ENCODE measurements around the gene LRMDA. TPM values are rescaled to one million over a fixed set of nuclear protein-coding genes. Genes with fewer than 3 reads are reported as not detected.
"Not testable (repeated sequence)": the region's sequence is repeated elsewhere in the genome, so short reads cannot be mapped to it uniquely, and the experiment has no call there.

Gene LRMDA
- total RNA-seq, 1 donor from 2014 or later: 1.8 TPM

DNA sequence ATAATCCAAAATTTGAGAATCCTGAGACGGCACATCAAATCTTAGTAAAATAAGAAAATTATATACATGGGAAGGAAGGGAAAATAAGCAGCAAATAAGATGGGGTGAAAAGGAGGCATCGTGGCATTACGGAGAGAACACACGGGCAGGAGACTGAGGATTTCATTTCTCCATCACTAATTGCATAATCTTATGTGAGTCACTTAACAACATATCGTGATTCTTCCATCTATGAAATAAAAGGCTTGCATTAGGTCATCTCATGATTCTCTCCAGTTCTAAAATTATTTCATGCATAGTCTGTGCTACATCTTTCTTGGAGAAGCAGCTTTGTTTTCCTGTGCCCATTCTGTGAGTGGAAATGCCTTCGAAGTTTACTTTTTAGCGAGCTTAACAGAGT, 288.7 kb downstream of the LRMDA start:
- no peak for ATAC-seq

DNA sequence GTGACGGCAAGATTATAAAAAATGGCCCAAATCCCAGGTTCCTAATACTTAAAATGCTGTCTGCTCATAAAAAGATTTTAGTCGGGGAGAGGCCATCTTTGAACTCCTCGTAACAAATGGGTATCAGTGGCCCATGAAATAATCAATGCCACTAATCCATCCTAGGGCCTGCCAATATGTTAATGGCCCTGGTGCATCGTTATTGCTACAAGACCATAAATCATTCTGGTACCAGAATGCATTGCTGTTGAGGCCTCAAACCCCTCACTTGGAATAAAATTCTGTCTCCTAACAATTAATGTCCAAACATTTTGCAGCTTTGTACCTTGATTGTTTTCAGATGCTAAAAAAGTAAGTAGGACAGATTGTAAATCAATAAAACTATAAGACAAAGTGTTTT, 290.6 kb downstream of the LRMDA start:
- ATAC-seq: no peak

DNA sequence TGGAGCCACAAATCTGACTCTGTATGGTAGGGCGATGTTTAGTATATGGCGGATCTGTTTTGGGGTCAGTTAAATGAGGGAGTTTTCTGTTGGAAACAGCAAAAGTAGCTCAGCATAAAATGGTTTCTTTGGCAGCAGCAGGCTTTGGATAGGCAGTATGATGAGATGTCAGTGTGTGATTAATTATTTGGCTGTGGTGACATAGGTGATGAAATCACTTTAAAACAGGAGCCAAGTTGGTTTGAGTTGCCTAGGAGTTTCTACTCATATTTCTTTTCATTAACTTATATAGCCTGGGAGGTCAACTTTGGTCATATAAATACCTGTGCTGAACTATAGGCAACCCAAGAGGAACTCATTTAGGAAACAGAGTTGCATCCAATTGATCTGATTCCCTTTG, 291.2 kb downstream of the LRMDA start:
- ATAC-seq: no peak

DNA sequence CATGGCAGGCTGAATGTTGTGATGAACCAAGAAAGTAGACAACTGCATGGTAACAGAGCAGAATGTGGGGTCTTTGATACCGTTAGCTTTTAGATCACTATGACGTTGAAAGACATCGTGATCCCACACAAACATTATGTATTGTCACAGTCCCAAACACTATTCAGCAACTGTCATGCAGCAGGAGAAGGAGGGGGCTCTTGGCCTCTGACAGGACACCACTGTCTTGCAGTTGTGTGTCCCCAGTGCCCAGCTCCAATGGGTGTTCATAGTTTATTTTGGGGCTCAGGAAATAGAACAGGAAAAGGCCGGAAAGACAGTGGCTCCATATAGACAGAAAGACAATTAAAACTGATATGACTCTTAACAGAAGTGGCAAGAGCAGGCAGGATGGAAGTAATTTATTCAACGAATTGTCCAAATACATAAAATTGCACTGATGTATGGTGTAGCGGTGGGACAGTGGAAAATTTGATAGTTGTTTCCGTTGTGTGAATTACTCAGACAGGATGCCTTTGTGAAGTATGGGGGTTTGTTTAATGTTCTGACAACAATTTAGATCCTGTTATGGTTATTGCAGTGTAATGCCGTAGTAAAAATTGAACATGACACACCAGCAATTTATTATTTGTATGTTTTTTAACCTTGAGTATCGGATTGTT, 292.0 kb downstream of the LRMDA start:
- peak; percentile 22 for ATAC-seq

DNA sequence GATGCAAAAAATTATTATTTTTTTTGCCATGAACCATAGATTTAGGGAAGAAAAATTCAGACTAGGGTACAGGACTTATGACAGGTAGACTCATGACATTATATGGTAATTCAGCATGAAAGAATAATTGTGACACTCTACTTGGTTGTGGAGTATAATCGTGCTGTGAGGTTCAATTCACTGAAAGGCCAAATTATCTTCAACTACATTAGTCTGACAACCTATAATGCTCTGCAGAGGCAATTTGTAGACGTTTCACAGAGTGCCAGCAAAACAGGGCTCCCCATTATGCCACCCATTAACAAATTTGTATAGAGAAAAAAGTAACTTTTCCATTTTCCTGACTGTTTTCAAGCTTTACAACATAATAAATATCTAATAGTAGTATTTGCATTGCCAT, 292.6 kb downstream of the LRMDA start:
- no peak for ATAC-seq

DNA sequence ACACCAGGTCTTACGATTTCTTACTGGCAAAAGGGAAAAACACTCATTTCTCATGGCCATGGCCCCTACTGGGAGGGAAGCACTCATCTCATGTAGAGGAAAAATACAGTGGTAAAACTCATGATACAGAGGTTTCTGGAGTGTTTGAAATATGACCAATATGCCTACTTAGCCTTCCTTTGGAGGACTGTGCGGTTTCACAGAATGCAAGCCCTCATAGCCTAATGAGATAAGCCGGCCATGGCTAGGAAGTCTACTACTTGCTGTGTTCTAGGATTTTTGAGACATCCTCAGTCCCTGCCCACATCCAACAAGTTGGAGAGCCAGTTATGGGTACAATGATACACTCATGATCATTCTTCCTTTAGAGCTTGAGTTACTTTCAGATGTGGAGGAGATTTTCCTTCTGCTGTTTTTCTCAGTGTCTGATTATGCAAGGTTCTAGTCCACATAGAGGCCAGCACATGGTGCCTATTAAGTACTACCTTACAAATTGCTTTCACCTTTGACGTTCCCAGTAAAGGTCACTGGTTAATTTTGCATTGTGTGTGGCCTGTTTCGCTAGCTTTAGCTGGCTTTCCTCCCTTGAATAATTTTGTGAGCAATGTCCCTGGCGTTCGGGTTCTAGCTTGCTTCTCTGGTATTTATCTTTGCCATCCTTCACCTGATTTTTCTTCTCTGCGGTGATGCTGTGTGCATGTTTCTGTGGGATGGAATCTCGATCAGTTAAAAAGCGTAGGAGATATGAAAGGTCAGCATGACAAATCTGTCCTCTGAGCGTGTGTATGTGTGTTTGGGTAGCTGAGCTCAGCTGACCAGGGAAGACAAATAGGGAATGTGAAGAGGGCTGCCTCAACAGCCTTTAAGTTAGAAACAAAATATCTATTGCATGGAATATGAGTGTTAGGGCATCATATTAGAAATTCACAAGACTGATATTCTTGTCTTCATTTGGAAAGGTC, 295.4 kb downstream of the LRMDA start:
- no peak for ATAC-seq

DNA sequence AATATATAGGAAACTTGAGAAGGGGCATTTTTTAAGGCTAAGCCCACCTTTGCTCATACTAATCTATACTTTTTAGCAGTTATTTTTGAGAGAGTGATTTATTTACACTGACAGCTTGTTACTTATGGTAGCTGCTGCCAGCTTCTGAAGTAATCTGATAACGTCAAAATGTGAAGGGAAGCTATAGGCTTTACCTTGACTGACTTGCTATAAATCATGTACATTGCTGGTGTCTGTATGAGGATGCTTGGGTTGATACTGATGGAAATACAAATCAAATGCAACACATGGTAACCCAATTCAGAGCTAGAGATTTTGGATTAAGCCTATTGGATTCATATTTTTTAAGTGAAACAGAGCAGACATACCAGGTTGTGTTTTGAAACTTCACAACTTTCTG, 299.4 kb downstream of the LRMDA start:
- ATAC-seq: no peak

DNA sequence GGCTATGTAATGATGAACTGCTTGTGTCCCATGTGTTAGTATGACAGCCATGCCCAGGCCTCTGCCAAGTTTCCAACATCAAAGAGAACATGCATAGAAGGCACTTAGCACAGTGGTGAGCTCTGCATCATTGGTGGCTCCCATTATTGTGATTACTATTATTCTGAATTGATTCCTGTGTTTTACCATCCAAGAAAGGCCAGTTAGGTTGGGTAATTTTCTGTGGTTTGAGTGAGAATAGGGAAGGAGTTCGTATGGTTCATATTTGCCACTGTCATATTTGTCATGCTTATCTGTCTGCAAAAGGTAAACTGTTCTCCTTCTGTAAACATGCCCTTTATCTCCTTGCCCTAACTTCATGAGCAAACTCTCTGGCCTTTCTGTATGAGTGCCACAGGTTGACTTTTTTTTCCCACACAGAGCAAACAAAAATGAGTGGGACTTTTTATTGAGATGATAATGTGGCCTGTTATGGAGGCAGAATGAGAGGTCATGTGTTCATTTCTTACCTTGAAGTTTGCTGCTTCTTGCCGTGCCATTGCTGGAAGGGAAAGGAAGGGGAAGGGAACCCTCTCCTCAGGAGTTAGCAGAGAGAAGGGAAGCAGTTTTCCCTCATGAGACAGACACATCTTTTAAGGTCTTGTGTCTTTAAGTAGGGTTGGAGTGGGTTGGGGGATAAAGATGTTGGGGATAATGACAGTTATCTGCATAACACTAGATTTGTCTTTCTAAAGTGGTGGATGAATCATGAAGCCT, 301.9 kb downstream of the LRMDA start:
- no peak for ATAC-seq

DNA sequence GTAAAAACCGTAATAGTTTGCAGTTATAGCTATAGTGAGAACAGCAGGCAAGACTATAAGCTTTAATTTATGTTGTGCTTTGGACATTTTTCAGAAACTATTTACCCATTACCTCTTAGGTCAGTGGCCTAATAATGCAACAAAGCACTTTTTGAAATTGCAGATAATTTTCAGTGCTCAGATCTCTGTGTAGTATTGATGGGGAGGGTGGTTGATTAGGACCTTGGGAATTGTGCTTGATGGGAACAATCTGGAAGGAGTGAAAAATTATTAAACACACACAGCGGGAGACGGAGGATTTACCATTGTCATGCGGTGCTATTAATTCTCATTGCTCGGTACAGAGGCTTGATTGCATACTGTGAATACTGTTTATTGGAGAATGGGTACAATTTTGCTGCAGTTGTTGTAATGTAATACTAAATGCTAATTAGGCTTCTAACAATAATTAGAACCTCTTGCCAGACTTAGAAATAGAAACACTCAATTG, 304.8 kb downstream of the LRMDA start:
- ATAC-seq: no peak

DNA sequence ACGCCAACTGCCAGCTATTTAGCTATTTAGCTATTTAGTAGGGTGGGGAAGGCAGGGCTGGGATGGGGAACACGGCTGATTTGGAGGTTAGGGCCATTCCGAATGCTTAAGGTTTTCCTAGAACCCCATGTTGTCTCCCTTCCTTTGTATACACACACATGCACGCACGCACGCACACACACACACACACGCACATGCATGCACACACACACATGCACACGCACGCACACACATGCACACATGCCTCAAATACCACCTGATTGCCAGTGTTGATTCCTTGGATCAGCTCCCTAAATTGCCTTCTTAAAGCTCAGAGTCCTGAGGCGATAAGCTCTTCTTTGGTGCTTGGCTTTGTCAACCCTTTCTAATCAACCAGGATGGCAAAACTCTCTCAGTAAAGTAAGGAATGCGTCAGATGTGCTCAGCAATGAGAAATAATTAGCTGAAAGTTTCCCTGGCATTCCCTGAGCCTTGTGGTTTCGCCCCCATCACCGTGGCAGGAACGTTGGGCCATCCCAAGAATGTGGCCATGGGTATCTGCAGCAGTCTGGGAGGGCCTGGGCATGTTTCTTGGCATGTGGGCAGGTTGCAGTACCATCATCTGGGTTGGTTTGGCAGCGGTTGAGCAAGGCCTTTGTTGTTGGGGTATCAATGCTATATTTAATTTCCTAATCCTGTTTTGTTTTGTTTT, 305.6 kb downstream of the LRMDA start:
- peak; percentile 49 for ATAC-seq

DNA sequence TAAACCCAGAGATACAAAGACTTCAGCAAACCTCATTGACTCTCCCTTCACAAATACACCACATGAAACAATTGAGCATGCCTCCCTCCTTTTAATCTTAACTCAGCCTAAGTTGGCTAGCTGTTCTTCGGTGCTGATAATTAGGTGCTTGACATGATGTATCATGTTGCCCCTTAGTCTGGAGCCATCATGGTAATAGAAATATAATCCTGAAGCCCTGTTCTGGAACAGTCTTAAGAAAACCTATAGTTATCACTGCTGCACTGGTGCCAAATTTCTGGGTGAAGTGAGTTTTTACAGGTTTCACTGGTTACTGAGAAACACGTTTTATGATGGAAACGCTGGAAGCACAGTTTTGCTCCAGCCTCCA, 306.1 kb downstream of the LRMDA start:
- ATAC-seq: no peak

DNA sequence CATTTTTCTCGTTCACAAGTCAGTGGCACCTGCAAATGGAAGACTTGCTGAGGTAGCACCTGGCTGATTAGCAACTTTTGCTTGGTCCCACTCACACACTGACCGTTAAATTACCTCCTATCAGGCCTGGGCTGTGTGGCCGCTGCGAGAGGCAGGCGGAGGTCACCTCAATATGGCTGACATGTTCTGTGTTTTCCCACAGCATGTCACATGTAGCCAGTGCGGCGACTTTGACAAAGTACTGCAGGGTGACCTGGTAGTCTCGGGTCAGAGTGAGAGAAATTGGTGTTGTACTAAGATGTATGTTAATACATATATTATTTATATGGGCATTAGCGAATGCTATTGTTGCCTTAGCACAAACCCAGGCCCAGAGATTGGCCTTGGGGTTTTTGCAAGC, 307.5 kb downstream of the LRMDA start:
- ATAC-seq: no peak

DNA sequence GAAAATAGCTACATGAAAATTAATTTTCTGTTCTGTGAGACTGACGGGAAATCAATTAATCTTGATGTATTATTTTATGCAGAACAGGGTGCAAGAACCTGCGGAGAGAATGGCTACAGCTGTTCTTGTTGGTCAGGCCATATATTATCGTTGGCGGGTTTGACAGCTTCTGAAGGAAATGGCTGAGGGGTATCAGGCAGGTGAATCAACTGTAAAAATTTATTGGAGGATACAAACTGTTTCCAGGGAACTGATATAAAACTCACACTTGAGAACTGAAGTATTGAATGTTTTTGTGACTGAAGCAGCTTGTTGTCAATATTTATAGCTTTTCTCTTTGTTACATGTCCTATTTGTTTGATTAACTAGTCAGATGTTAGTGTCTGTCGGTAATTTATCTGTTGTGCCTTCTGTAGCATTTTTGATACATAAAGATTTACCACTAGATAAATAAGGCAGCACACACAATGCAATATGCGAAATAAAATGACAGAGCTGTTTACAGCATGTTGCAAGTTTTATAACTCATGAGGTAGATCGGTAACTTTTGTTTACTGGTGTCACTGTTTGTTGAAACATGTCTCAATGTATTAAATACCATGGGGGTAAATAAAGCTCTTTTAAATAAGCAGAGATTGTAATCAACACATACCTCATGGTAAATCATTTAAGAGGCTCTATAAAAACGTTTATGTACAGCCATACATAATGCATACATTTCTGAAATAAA, 308.2 kb downstream of the LRMDA start:
- no peak for ATAC-seq

DNA sequence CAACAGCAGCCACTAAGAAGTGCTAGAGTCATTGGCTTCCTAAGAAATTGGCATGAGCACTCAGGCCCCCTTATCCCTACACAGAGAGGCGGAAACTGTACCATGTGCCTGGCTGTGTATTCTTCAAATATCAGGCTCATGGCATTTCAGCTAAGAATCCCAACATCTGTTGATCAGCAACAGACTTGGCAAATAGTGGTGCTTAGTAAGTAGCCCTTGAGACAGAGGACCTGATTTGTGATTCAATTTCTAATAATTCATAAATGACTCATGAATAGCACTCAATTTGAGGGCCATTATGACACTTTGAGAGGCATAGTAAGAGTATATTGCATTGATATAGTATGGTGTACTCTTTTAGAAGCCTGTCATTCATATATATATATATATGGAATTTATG, 309.1 kb downstream of the LRMDA start:
- ATAC-seq: no peak

DNA sequence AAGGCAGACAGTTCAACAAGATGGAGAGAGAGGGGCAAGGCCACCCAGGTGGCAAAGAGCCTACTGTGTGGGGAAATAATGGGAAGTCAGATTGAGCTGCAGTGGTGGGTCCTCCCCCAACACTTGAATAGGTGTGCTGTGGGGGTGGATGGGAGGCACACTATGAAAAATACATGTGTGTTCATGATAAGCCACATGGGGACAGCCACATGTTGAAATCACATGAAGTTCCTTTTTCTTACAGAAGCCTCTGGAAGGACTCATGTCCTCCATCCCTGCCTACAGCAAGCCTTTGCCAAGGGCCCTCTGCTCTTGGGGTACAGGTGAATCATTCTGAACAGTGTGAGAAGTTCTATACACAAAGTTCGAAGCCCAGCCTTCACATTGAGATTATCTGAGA, 310.9 kb downstream of the LRMDA start:
- no peak for ATAC-seq

DNA sequence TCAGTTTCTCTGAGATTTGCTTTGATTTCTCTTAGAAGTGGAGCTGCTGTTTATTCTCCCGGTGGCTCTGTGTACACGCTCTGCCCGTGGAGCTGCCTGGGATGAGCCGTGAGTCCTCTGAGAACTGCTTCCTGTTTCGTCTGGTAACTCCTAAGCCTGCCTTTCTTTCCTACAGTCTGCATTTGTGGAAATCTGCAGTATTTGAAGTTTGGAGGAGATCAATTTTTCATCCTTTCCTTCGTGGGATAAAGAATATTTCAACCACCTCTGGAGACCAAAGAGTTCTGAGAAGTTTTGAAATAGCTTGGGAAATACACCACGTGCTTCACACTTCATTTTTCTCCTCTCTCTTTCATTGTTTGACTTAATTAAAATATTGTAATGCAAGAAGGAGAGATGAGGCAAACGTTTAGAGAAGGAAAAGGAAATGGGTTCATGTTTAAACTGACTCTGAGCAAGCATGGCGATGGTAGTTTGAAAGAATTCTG, 311.9 kb downstream of the LRMDA start:
- ATAC-seq: no peak

DNA sequence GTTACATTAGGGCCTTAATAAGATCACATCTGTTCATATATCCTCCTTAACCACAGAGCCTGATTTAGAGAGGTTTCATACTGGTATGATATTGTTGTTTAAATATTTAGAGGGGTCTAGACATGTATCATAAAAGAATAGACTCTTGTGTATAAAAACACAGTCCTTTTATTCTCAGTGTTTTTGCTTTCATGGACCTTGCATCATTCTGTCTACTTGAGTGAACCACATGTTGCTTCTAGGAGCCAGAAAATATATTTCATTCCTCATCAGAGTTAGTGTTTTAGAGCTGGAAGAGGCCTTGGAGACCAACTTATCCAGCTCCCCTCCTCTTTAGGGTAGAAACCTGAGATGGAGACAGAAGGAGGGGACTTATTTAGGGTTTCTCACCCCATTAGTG, 312.8 kb downstream of the LRMDA start:
- ATAC-seq: no peak

DNA sequence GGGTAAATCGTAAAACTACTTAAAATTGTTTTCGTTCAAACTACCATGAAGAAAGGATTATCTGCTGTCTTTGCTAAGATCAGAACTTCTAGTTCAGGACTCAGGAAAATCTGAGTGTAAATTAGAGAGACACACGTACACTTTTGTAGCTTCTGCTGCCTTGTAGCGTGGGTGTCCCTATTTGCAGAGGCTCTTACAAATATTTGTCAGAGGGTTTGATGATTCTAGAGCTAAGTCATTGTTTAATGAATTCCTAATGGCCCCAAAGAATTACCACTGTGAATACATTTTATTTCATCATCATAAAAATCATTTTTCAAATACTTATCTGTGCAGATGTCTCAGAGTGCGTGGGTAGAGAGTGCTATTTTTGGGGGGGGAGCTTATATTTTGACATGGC, 314.9 kb downstream of the LRMDA start:
- ATAC-seq: no peak

DNA sequence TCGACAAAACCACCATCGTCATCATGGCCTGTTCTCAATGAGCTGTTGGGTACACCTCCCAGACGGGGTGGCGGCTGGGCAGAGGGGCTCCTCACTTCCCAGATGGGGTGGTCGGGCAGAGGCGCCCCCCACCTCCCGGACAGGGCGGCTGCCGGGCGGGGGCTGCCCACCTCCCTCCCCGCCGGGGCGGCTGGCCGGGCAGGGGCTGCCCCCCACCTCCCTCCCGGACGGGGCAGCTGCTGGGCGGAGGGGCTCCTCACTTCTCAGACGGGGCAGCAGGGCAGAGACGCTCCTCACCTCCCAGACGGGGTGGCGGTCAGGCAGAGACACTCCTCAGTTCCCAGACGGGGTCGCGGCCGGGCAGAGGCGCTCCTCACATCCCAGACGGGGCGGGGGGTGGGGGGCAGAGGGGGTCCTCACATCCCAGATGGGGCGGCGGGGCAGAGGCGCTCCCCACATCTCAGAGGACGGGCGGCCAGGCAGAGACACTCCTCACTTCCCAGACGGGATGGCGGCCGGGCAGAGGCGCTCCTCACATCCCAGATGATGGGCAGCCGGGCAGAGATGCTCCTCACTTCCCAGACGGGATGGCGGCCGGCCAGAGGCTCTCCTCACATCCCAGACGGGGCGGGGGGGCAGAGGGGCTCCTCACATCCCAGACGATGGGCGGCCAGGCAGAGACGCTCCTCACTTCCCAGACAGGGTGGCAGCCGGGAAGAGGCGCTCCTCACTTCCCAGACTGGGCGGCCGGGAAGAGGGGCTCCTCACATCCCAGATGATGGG, 318.9 kb downstream of the LRMDA start:
- ATAC-seq: not testable (repeated sequence)

DNA sequence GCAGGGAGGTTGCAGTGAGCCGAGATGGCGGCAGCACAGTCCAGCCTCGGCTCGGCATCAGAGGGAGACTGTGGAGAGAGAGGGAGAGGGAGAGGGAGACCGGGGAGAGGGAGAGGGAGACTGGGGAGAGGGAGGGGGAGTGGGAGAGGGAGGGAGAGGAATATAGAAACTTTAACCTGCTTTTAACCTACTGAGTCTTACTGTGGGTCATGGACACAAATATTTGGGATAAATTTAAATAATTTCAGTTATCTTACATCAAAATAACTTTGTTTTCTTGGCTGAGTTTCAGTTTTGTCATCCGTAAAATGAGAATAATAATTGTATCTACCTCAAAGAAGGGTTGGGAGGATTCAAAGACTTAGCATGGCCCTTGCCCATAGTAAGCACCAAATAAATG, 319.8 kb downstream of the LRMDA start:
- ATAC-seq: no peak

DNA sequence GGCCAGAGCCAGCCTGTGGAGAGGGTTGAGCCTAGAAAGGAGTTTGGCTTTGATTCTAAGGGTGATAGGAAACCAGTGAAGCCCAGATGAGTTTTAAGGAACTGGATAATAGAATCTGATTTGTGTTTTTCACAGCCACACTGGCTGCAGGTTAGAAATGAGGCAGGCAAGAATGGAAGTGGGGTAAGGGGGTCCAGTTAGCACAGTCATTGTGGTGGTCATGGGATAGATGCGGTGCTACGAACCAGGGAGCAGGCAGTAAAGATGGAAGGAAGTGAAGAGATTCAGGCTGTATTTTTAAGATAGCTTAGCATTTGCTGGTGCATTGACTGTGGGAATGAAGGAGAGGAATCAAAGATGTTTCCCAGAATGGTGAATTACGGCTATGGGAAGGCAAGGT, 322.2 kb downstream of the LRMDA start:
- no peak for ATAC-seq

Measured in esophagus mucosa (tissue), 1 donor.